Muscle layer of duodenum (tissue), 2 donors: ENCODE measurements around the gene LMBR1.
"Not testable (repeated sequence)": the region's sequence is repeated elsewhere in the genome, so short reads cannot be mapped to it uniquely, and the experiment has no call there.

Experiments
- H3K27ac ChIP-seq: one replicate; pipeline ENCODE4 v1.7.0; 2013; ENCODE audit warnings: mild to moderate bottlenecking, low read length
- H3K27me3 ChIP-seq: one replicate; pipeline ENCODE4 v1.7.0; 2013; ENCODE audit warnings: low read depth, mild to moderate bottlenecking, control low read depth, low read length
- H3K36me3 ChIP-seq, 2 donors: one replicate each; pipeline ENCODE4 v1.7.0; 2013; ENCODE audit warnings: low read length in 2 of 2, control low read depth in 1 of 2, mild to moderate bottlenecking in 1 of 2; ENCODE audit not compliant: insufficient read depth in 2 of 2, control insufficient read depth in 1 of 2
- H3K4me1 ChIP-seq, 2 donors: one replicate each; pipeline ENCODE4 v1.7.0; 2013; ENCODE audit warnings: low read length in 2 of 2, mild to moderate bottlenecking in 2 of 2, control low read depth in 1 of 2, moderate library complexity in 1 of 2; ENCODE audit not compliant: insufficient read depth in 2 of 2, control insufficient read depth in 1 of 2
- H3K4me3 ChIP-seq, 2 donors: one replicate each; pipeline ENCODE4 v1.7.0; 2013; ENCODE audit warnings: low read length in 2 of 2, low read depth in 1 of 2, mild to moderate bottlenecking in 1 of 2
- H3K9me3 ChIP-seq, 2 donors: one replicate each; pipeline ENCODE4 v1.7.0; 2013; ENCODE audit warnings: low read length in 2 of 2, control low read depth in 1 of 2, mild to moderate bottlenecking in 1 of 2; ENCODE audit not compliant: control insufficient read depth in 1 of 2
- donor health status: healthy.

LMBR1 gene

DNA sequence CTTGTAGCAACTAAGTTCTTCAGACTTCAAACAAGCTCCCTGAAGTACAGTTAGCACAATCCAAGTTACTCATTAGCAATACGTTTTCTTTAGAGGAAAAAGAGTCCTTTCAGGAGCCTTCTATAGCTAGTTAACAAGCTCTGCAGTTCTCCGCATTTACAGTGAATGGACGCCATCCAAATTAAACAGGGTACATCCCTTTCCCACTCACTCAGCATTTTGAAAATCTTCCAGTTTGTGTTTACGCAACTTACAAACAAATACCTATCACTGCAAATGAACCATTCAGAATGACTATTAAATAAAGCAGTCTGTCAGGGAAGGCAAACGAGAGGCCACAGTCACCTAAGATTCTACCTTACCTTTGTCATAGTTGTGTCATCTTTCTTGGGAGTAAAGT lies 167.9 kb downstream of the LMBR1 start:
- H3K4me1 ChIP-seq, result no peaks in the 10 kb centered on the region
- no peaks in the 10 kb centered on the region for H3K27me3 ChIP-seq
- H3K27ac ChIP-seq, result no peak overlapping the region
- no peaks in the 10 kb centered on the region for H3K9me3 ChIP-seq
- H3K36me3 ChIP-seq, result no peaks in the 10 kb centered on the region
- no peak overlapping the region for H3K4me3 ChIP-seq

GRCh38 chr7:156722043-156722826 lies 170.7 kb downstream of the LMBR1 start:
- H3K4me3 ChIP-seq, result no peak overlapping the region
- peaks cover 0 to 3% of the 10 kb centered on the region in 2 donors for H3K4me1 ChIP-seq
- H3K9me3 ChIP-seq, result no peaks in the 10 kb centered on the region
- no peaks in the 10 kb centered on the region for H3K27me3 ChIP-seq
- H3K36me3 ChIP-seq, result peaks cover under 1 to 6% of the 10 kb centered on the region in 2 donors
- no peak overlapping the region for H3K27ac ChIP-seq

DNA sequence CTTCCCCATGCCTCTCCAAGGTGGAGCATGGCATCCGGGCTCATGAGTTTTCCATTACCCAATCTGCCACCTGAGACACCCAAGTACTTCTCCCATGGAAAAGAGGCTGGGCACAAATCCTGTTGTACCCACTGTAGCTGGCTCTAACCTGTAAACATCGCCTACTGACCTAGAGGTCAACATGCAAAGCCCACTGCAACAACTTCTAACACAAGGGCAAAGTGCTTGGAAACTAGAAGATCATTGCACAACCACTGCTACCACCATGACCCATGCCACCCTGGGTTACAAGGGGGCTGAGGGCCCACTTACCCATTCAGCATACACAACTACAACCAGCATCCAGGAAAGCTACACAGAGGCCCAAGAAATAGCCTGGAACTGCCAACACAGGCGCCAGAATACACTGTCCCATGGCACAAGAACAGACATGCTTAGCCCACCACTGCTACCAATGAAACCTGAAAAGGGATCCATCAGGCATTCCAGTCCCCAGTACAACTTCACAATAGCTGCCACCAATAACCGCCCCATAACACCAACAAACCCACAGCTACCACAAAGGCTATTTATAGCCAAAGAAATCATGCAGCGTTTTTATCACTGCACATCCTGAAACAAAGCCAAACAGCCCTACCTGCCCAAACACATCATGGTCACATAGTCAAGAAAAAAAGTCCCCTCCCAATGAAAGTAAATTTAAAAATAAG lies 189.1 kb downstream of the LMBR1 start:
- Histone ChIP-seq H3K4me1 (no peaks in the 10 kb centered on the region), H3K9me3 (peaks cover 0 to 19% of the 10 kb centered on the region in 2 donors), H3K27ac (no peak overlapping the region), H3K4me3 (no peak overlapping the region), H3K36me3 (peaks cover 0 to 10% of the 10 kb centered on the region in 2 donors), H3K27me3 (no peaks in the 10 kb centered on the region)

- Histone ChIP-seq H3K4me1 (no peaks in the 10 kb centered on the region), H3K9me3 (peaks cover 0 to 13% of the 10 kb centered on the region in 2 donors)
Observed at GRCh38 chr7:156703209-156703608, 189.8 kb downstream of the LMBR1 start.

GRCh38 chr7:156702399-156702798 lies 190.6 kb downstream of the LMBR1 start:
- Histone ChIP-seq H3K36me3 (no peaks in the 10 kb centered on the region), H3K4me1 (no peaks in the 10 kb centered on the region), H3K4me3 (no peak overlapping the region), H3K27ac (no peak overlapping the region), H3K9me3 (peaks cover 0 to 12% of the 10 kb centered on the region in 2 donors), H3K27me3 (no peaks in the 10 kb centered on the region)

More at GRCh38 chr7:156703209-156703608, 189.8 kb downstream of the LMBR1 start:
- peaks cover 0 to 3% of the 10 kb centered on the region in 2 donors for H3K36me3 ChIP-seq
- no peaks in the 10 kb centered on the region for H3K27me3 ChIP-seq
- H3K27ac ChIP-seq, result no peak overlapping the region
- H3K4me3 ChIP-seq, result no peak overlapping the region

- not testable (repeated sequence) for H3K4me1 ChIP-seq, H3K4me3 ChIP-seq, H3K27ac ChIP-seq, H3K27me3 ChIP-seq, H3K36me3 ChIP-seq
- peaks cover 0 to 11% of the 10 kb centered on the region in 2 donors for H3K9me3 ChIP-seq
Observed at GRCh38 chr7:156701787-156702186, 191.2 kb downstream of the LMBR1 start.

- H3K9me3 ChIP-seq, H3K4me3 ChIP-seq, H3K4me1 ChIP-seq, H3K27me3 ChIP-seq, H3K36me3 ChIP-seq, H3K27ac ChIP-seq: not testable (repeated sequence)
Observed at GRCh38 chr7:156698512-156698911, 194.5 kb downstream of the LMBR1 start.

DNA sequence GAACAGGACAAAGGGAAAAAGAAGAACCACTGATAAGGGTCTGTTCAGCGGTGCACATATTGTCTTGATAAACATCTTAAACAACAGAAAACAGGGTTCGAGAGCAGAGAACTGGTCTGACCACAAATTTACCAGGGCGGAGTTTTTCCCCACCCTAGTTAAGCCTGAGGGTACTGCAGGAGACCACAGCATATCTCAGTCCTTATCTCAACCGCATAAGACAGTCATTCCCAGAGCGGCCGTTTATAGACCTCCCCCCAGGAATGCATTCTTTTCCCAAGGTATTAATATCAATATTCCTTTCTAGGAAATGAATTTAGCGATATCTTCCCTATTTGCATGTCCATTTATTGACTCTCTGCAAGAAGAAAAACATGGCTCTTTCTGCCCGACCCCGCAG lies 195.7 kb downstream of the LMBR1 start:
- H3K4me1 ChIP-seq, H3K4me3 ChIP-seq, H3K36me3 ChIP-seq, H3K27me3 ChIP-seq, H3K27ac ChIP-seq, H3K9me3 ChIP-seq: not testable (repeated sequence)

GRCh38 chr7:156693627-156694026 lies 199.4 kb downstream of the LMBR1 start:
- Histone ChIP-seq H3K4me1 (no peaks in the 10 kb centered on the region), H3K27ac (no peak overlapping the region), H3K27me3 (no peaks in the 10 kb centered on the region), H3K9me3 (peaks cover 0 to 9% of the 10 kb centered on the region in 2 donors), H3K4me3 (no peak overlapping the region), H3K36me3 (no peaks in the 10 kb centered on the region)

DNA sequence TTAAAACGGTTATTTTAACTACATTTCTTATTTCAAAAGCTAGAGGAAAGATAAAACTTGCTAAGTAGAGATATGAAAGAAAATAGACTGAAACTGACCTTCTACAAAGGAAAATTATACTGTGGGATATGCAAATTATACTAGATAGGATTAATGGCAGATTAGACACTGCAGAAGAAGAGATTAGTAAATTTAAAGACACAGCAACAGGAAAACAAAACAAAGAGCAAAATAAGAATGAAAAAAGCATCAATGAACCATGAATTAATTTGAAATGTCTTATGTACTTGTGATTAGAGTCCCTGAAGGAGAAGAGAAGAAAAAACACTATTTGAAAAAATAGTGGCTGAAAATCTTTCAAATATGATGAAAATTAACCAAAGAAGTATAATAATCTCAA lies 200.1 kb downstream of the LMBR1 start:
- no peaks in the 10 kb centered on the region for H3K27me3 ChIP-seq
- H3K36me3 ChIP-seq, result no peaks in the 10 kb centered on the region
- no peak overlapping the region for H3K4me3 ChIP-seq
- H3K4me1 ChIP-seq, result no peaks in the 10 kb centered on the region
- H3K27ac ChIP-seq, result no peak overlapping the region
- peaks cover 0 to 5% of the 10 kb centered on the region in 2 donors for H3K9me3 ChIP-seq

GRCh38 chr7:156691764-156692163 lies 201.2 kb downstream of the LMBR1 start:
- Histone ChIP-seq H3K4me3 (no peak overlapping the region), H3K36me3 (no peaks in the 10 kb centered on the region), H3K9me3 (no peaks in the 10 kb centered on the region), H3K27me3 (no peaks in the 10 kb centered on the region), H3K27ac (no peak overlapping the region), H3K4me1 (no peaks in the 10 kb centered on the region)
